Stomach (tissue), 4 donors: ENCODE results near the gene ANKDD1B.

ENCODE experiments used
- POLR2A ChIP-seq, 4 donors: fragments of 450-650 bp; IDR thresholded peaks; one replicate each; pipeline ENCODE4 v1.6.1; 2016; ENCODE audit warnings: antibody characterized with exemption in 4 of 4, control low read depth in 2 of 4, mild to moderate bottlenecking in 1 of 4, moderate library complexity in 1 of 4
- TF ChIP-seq, protein P1 (sequence below), 7 experiments: fragments of 450-650 bp in 4 of 7; fragments of 200-600 bp in 3 of 7; sonication (generic) in 3 of 7; IDR thresholded peaks; one replicate each; pipeline ENCODE4 v1.5.1; 2016 to 2019; ENCODE audit warnings: antibody characterized with exemption in 7 of 7, control low read depth in 2 of 7, mild to moderate bottlenecking in 1 of 7

DNA sequence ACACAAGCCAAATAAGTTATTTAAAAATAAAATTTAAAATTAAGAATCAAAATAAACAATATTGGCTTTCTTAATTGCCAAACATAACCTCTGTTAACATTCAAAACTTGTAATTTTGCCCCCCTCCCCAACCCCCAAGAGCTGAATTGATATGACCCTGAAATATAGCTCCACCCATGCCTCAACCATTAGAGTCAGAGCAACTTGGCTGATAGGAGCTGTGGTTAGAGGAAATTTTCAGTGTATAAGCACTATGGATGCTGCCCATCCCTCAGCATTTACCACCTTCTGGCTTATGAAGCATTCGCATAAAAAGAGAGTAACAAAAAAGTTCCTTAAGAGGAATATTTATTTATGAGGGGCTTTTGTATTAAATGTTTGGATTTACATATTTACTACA is 99.9 kb downstream of the ANKDD1B start:
- TF ChIP-seq POLR2A (IDR thresholded peaks at IDR 0.05): no peak
- TF ChIP-seq, protein P1, sequence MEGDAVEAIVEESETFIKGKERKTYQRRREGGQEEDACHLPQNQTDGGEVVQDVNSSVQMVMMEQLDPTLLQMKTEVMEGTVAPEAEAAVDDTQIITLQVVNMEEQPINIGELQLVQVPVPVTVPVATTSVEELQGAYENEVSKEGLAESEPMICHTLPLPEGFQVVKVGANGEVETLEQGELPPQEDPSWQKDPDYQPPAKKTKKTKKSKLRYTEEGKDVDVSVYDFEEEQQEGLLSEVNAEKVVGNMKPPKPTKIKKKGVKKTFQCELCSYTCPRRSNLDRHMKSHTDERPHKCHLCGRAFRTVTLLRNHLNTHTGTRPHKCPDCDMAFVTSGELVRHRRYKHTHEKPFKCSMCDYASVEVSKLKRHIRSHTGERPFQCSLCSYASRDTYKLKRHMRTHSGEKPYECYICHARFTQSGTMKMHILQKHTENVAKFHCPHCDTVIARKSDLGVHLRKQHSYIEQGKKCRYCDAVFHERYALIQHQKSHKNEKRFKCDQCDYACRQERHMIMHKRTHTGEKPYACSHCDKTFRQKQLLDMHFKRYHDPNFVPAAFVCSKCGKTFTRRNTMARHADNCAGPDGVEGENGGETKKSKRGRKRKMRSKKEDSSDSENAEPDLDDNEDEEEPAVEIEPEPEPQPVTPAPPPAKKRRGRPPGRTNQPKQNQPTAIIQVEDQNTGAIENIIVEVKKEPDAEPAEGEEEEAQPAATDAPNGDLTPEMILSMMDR (IDR thresholded peaks at IDR 0.05): no peak
